ENCODE measurements around the gene BACE1. TPM values are rescaled to one million over a fixed set of nuclear protein-coding genes. Genes with fewer than 3 reads are reported as not detected.
A peak's percentile ranks its signal among the peaks of the same experiment; 100 is the strongest.

Gene BACE1
- total RNA-seq, 1 donor from 2014 or later, result 30.4 TPM

DNA sequence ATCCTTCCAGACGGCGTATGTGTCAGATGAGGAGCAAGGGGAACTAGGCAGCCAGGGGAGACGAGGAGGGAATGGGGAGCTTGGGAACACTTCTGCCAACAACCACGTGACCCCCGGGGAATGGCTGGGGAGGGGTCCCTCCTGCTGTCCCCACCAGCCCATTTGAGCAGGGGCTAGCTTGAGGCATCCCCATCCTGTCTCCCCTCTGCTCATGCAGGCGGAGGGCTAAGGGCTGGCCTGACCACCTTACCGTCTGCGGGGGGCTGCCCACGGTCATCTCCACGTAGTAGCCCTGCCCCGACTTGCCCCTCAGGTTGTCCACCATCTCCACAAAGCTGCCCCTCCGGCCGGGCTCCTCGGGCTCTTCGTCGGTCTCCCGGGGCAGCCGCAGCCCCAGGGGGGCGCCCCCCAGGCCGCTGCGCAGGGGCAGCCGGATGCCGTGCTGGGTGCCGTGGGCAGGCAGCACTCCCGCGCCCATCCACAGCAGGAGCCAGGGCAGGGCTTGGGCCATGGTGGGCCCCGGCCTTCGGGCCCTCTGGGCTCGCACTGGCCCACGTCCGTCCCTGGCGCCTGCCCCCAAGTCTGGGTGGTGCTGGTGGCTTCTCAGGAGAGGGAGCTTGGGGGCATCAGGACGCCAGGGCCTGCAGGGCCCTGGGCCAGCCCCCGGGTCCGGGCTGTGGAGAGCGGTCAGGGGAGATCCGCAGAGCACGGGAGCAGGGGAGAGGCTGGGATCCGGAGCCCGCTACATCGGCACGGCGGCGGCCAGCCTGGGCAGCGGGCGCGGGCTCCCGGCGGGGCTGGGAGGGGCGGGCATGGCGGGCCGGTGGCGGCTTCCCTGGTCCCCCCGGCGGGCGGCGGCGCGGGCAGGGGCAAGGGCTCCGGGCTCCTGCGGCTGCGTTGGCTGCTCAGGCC is 515 bp downstream of the BACE1 start:
- Mint-ChIP-seq H3K27ac (ENCODE audit: unreplicated experiment) (no peak overlapping the region), H3K27me3 (ENCODE audit: low read depth) (no peaks in the 10 kb centered on the region), H3K4me3 (peak overlapping the region; percentile 89), H3K4me1 (peaks cover 28% of the 10 kb centered on the region), H3K9me3 (no peaks in the 10 kb centered on the region), H3K36me3 (ENCODE audit: low read depth) (no peaks in the 10 kb centered on the region)
- no peak for DNase-seq (ENCODE audit: low read depth, low spot score)
- TF ChIP-seq, protein P1, sequence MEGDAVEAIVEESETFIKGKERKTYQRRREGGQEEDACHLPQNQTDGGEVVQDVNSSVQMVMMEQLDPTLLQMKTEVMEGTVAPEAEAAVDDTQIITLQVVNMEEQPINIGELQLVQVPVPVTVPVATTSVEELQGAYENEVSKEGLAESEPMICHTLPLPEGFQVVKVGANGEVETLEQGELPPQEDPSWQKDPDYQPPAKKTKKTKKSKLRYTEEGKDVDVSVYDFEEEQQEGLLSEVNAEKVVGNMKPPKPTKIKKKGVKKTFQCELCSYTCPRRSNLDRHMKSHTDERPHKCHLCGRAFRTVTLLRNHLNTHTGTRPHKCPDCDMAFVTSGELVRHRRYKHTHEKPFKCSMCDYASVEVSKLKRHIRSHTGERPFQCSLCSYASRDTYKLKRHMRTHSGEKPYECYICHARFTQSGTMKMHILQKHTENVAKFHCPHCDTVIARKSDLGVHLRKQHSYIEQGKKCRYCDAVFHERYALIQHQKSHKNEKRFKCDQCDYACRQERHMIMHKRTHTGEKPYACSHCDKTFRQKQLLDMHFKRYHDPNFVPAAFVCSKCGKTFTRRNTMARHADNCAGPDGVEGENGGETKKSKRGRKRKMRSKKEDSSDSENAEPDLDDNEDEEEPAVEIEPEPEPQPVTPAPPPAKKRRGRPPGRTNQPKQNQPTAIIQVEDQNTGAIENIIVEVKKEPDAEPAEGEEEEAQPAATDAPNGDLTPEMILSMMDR (conservative IDR thresholded peaks at IDR 0.05), result no peak

DNA sequence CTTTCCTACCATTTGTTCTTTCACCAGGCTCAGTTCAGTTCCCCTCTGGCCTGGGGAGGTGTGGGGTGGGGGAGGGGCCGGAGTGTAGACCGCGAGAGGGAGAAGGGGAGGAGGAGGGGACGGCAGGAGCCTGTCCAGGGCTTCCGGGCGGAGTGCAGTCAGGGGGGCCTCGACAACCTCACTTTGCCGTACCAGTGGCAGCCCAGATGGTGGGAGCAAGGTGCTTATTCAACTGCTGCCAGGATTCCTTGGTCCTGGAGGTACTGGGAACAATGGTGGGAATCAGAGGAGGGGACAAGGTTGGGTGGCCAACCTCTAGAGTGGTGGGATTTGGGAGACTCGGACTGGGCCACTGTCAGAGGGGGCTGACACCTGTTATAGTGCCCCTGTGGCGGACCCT is 1.2 kb downstream of the BACE1 start:
- H3K36me3 Mint-ChIP-seq (ENCODE audit: low read depth), result no peaks in the 10 kb centered on the region
- TF ChIP-seq, protein P1 (conservative IDR thresholded peaks at IDR 0.05), result no peak
- H3K4me1 Mint-ChIP-seq, result peaks cover 28% of the 10 kb centered on the region
- no peak for DNase-seq (ENCODE audit: low read depth, low spot score)
- H3K4me3 Mint-ChIP-seq, result peak overlapping the region; percentile 88
- no peaks in the 10 kb centered on the region for H3K9me3 Mint-ChIP-seq
- no peaks in the 10 kb centered on the region for H3K27me3 Mint-ChIP-seq (ENCODE audit: low read depth)
- no peak overlapping the region for H3K27ac Mint-ChIP-seq (ENCODE audit: unreplicated experiment)

DNA sequence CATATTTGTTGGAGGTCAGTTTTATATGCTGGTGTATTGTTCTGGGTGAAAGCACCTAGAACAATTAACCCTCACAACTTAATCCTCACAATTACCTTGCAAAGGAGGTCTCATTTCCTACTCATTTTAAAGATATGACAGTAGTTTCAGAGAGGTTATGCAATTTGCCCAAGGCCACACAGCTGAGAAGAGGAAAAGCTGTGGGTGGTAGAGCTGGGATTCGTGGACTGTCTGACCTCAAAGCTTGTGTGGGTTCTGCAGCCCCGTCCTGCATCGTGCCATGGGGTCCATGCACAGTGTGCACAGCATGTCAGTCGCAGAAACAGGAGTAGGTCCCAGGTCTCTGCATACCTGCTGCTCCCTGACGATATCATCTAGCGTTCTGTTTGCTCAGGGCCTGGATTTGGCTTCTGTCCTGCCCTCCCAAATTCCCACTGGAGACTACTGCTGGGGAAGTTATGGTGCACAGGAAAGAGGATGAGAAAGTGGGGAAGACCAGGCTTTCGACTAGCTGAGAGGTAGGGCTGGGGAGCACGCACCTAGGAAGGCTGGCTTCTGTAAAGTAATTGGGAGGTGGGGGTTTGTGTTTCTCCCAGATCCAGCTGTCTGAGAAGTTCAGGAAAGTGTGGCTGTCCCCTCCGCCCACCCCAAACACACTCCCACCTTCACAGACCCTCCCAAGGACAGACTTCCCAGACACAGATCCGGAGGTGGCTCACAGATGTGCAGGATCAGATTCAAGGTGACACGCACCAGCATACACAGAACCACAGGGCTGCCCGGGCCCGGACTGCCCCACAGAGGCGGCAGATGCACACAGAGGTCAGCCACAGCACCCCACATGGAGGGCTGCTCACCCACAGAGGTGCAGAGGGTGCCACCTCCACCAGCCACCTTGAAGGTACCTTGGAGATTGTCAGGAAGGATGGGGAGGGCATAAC is 2.0 kb downstream of the BACE1 start:
- Mint-ChIP-seq H3K27ac (ENCODE audit: unreplicated experiment) (no peak overlapping the region), H3K27me3 (ENCODE audit: low read depth) (no peaks in the 10 kb centered on the region), H3K36me3 (ENCODE audit: low read depth) (no peaks in the 10 kb centered on the region), H3K4me3 (peak overlapping the region; percentile 88), H3K4me1 (peaks cover 28% of the 10 kb centered on the region), H3K9me3 (no peaks in the 10 kb centered on the region)
- DNase-seq (ENCODE audit: low read depth, low spot score), result no peak
- TF ChIP-seq, protein P1 (conservative IDR thresholded peaks at IDR 0.05), result no peak

DNA sequence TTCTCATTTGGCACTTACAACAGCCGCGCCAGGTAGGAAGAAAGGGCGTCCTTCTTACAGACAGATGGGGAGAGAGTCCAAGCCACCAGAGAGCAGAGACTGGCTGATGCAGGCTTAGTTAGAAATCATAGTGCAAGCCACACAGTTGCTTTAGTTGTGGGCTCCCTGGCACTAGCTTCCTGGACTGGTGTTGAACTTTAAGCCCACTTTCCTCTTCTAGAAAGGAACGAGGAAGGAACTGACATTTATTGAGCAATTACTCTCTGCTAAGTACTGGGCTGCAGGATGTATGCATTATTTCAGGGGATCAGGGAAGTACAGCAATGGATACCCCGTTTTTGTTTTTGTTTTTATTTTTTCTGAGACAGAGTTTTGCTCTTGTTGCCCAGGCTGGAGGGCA is 3.0 kb downstream of the BACE1 start:
- peaks cover 28% of the 10 kb centered on the region for H3K4me1 Mint-ChIP-seq
- peak overlapping the region; percentile 81 for H3K4me3 Mint-ChIP-seq
- H3K27me3 Mint-ChIP-seq (ENCODE audit: low read depth), result no peaks in the 10 kb centered on the region

DNA sequence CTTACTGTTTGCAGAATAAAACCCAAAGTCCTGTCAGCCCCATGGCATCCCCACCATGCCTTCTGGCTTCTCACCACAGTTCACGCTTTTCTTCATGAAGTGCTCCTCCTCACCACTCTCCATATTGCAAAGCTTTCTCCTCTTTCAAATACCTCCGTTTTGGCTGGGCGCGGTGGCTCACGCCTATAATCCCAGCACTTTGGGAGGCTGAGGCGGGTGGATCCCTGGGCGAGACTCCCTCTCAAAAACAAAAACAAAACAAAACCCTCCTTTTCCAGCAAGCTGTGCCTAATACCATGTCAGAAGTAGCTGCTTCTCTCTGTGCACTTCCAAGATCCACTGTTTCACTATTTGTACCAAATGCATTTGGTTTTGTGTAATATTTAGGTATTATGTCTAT is 6.7 kb downstream of the BACE1 start:
- Mint-ChIP-seq H3K27me3 (ENCODE audit: low read depth) (no peaks in the 10 kb centered on the region), H3K4me3 (no peak overlapping the region), H3K36me3 (ENCODE audit: low read depth) (no peaks in the 10 kb centered on the region)

More for the DNA sequence above, 3.0 kb downstream of the BACE1 start:
- TF ChIP-seq, protein P1 (conservative IDR thresholded peaks at IDR 0.05), result no peak
- Mint-ChIP-seq H3K36me3 (ENCODE audit: low read depth) (no peaks in the 10 kb centered on the region), H3K9me3 (no peaks in the 10 kb centered on the region), H3K27ac (ENCODE audit: unreplicated experiment) (no peak overlapping the region)
- DNase-seq (ENCODE audit: low read depth, low spot score), result no peak

More for the DNA sequence above, 6.7 kb downstream of the BACE1 start:
- no peak for DNase-seq (ENCODE audit: low read depth, low spot score)
- H3K4me1 Mint-ChIP-seq, result peaks cover 16% of the 10 kb centered on the region
- TF ChIP-seq, protein P1 (conservative IDR thresholded peaks at IDR 0.05), result no peak
- no peaks in the 10 kb centered on the region for H3K9me3 Mint-ChIP-seq
- H3K27ac Mint-ChIP-seq (ENCODE audit: unreplicated experiment), result no peak overlapping the region

Measured in neural crest cell (in vitro differentiated cells).